HG03039 (cell line): ENCODE data around the gene SYTL1.

ENCODE experiments used
- ATAC-seq: cut with Tn5 transposase; IDR thresholded peaks from one replicate; pipeline ENCODE4 v1.9.1; 2021; ENCODE audit warnings: mild to moderate bottlenecking, moderate library complexity; ENCODE audit not compliant: unreplicated experiment

The SYTL1 gene

DNA sequence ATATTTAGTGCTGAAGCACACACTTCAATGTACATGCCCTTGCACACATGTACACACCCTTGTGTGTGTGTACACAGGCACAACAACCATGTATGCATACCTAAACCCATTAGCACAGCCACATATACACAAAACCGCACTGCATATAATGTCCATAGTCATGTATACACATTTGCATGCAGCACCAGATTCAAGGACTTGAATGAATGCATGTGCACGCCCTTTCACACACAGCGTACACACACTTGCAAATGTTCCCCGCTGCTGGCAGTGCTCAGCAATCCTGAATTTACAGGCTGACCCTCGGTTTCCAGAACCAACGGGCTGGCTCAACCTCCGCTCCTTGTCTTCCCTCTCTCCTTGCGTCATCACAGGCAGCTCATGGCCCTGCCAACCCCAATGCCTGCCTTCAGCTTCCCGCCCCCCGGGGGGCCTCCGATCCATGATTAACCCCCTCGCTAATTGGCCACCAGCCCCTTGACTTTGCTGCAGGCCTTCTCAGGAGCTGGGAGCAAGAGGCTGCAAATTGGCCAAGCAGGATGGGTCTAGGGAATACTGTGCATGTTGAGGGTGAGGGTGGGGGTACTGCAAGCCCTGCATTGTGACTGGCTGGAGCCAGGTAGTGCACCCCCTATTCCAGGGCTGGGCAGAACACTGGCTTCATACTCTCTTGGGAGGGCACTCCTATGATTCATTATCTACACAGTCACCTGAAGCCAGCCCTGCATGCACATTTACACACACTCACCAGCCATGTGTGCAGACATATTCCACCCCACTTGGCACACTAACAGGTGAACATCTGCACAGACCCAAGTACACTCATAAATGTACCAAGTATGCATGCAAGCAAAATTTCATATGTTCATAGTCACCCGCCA lies 58.5 kb downstream of the SYTL1 start:
- no peak for ATAC-seq

DNA sequence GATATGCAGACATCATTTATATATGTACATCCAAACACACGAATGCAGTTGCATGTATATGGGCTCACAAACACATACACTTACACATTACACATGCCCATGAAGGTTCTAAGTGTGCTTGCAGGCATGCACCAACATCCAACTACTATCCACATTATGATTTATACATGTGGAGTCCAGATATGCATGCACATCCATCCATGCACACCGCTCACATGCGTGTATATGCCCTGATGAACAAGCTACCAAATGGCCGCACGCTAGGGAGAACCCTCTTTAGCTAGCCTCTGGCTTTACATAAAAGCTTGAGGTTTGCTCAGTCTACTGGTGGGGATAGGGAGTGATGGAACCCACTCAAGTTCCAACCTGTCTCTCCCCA lies 59.1 kb downstream of the SYTL1 start:
- ATAC-seq = no peak

- no peak for ATAC-seq
Measured at GRCh38 chr1:27402349-27402754, 60.5 kb downstream of the SYTL1 start.

- no peak for ATAC-seq
Measured at GRCh38 chr1:27403065-27403726, 61.4 kb downstream of the SYTL1 start.
